Thymus (tissue), 11 donors: Measurements from ENCODE around the gene MAP3K14. TPM values are rescaled to one million over a fixed set of nuclear protein-coding genes. Genes with fewer than 3 reads are reported as not detected.

Experiments used
- DNase-seq, 9 donors: peaks; one replicate each; pipeline ENCODE4 v3.0.0-alpha.2; 2013; ENCODE audit warnings: low spot score in 9 of 9, low read depth in 6 of 9, missing footprints in 1 of 9
- H3K27ac ChIP-seq, 2 donors: one replicate each; pipeline ENCODE4 v1.5.1; 2013; ENCODE audit warnings: control low read depth in 1 of 2, low read depth in 1 of 2, low read length in 1 of 2, mild to moderate bottlenecking in 1 of 2, moderate library complexity in 1 of 2
- H3K27me3 ChIP-seq, 2 donors: one replicate each; pipeline ENCODE4 v1.5.1; 2013; ENCODE audit warnings: low read length in 1 of 2; ENCODE audit not compliant: control insufficient read depth in 2 of 2, insufficient read depth in 1 of 2
- H3K36me3 ChIP-seq, 2 donors: one replicate each; pipeline ENCODE4 v1.5.1; 2013; ENCODE audit warnings: low read length in 1 of 2, mild to moderate bottlenecking in 1 of 2, moderate library complexity in 1 of 2; ENCODE audit not compliant: control insufficient read depth in 2 of 2, insufficient read depth in 2 of 2
- H3K4me1 ChIP-seq, 2 donors: one replicate each; pipeline ENCODE4 v1.5.1; 2013; ENCODE audit warnings: low read length in 2 of 2; ENCODE audit not compliant: control insufficient read depth in 2 of 2, insufficient read depth in 2 of 2
- H3K4me3 ChIP-seq, 2 donors: one replicate each; pipeline ENCODE4 v1.5.1; 2013; ENCODE audit warnings: low read length in 2 of 2, control low read depth in 1 of 2, mild to moderate bottlenecking in 1 of 2
- H3K9me3 ChIP-seq, 2 donors: one replicate each; pipeline ENCODE4 v1.5.1; 2013; ENCODE audit warnings: low read length in 1 of 2, mild to moderate bottlenecking in 1 of 2; ENCODE audit not compliant: control insufficient read depth in 2 of 2, insufficient read depth in 1 of 2
- WGBS: extraction: QIAGEN DNeasy Blood & Tissue Kit; methylation state at CpG from one replicate; pipeline ENCODE4 v1.1.7; 2013; 5-methylcytosine and 5-hydroxymethylcytosine counted together
- polyA plus RNA-seq: library from polyadenylated mRNA; stranded (reverse); fragments of 200-250 nt; gene quantifications from one replicate; pipeline ENCODE4 v1.2.3, GENCODE V29; 2013
- total RNA-seq: library from RNA; stranded (reverse); fragments of 120-200 nt; gene quantifications from one replicate; pipeline ENCODE4 v1.2.4, GENCODE V29; 2013
- donor health status: healthy.

MAP3K14 gene
- total and polyA plus RNA-seq, 2 donors = 9.7 to 21.8 TPM

- WGBS = 95% methylated on average over 5 of the region's 5 CpGs
- no peak overlapping the region for H3K4me3 ChIP-seq
- no peaks in the 10 kb centered on the region for H3K27me3 ChIP-seq
- H3K4me1 ChIP-seq = peaks cover 30 to 51% of the 10 kb centered on the region in 2 donors
- H3K9me3 ChIP-seq = no peaks in the 10 kb centered on the region
- DNase-seq = no peak
- no peak overlapping the region for H3K27ac ChIP-seq
- no peaks in the 10 kb centered on the region for H3K36me3 ChIP-seq
Measured at GRCh38 chr17:45320349-45320930, 3.6 kb upstream of the MAP3K14 start.

GRCh38 chr17:45319239-45319703, 2.5 kb upstream of the MAP3K14 start:
- Histone ChIP-seq H3K27ac (no peak overlapping the region), H3K4me3 (no peak overlapping the region), H3K4me1 (peaks cover 38 to 63% of the 10 kb centered on the region in 2 donors), H3K27me3 (no peaks in the 10 kb centered on the region), H3K9me3 (no peaks in the 10 kb centered on the region), H3K36me3 (no peaks in the 10 kb centered on the region)
- DNase-seq = no peak
- 94% methylated on average over 5 of the region's 5 CpGs for WGBS

- no peaks in the 10 kb centered on the region for H3K9me3 ChIP-seq
- 96% methylated on average over 7 of the region's 7 CpGs for WGBS
- no peaks in the 10 kb centered on the region for H3K27me3 ChIP-seq
- DNase-seq = no peak
- no peaks in the 10 kb centered on the region for H3K36me3 ChIP-seq
- H3K27ac ChIP-seq = peak overlapping the region; percentile 83 to 94
- peaks cover 44 to 68% of the 10 kb centered on the region in 2 donors for H3K4me1 ChIP-seq
- no peak overlapping the region for H3K4me3 ChIP-seq
Measured at GRCh38 chr17:45318561-45319230, 1.9 kb upstream of the MAP3K14 start.

GRCh38 chr17:45317111-45317928, 500 bp upstream of the MAP3K14 start:
- DNase-seq = peak; percentile 99 to 100 (median 100)
- no peaks in the 10 kb centered on the region for H3K36me3 ChIP-seq
- under 1% methylated on average over 54 of the region's 54 CpGs for WGBS
- peaks cover 56 to 82% of the 10 kb centered on the region in 2 donors for H3K4me1 ChIP-seq
- peak overlapping the region; percentile 83 to 94 for H3K27ac ChIP-seq
- no peaks in the 10 kb centered on the region for H3K9me3 ChIP-seq
- no peaks in the 10 kb centered on the region for H3K27me3 ChIP-seq
- H3K4me3 ChIP-seq = peak overlapping the region; percentile 54 to 56

- H3K4me1 ChIP-seq = peaks cover 58 to 83% of the 10 kb centered on the region in 2 donors
- no peaks in the 10 kb centered on the region for H3K9me3 ChIP-seq
- 9% methylated on average over 13 of the region's 13 CpGs for WGBS
- DNase-seq = peak in 1 of 9 donors; percentile 37
- peaks cover 8 to 9% of the 10 kb centered on the region in 2 donors for H3K36me3 ChIP-seq
- peak overlapping the region; percentile 54 to 56 for H3K4me3 ChIP-seq
- no peaks in the 10 kb centered on the region for H3K27me3 ChIP-seq
- peak overlapping the region; percentile 62 to 72 for H3K27ac ChIP-seq
Measured at GRCh38 chr17:45315648-45316433, 979 bp downstream of the MAP3K14 start.

- Histone ChIP-seq H3K27ac (peak overlapping the region; percentile 6 to 62), H3K4me3 (peak overlapping the region; percentile 54 to 56), H3K9me3 (no peaks in the 10 kb centered on the region), H3K27me3 (no peaks in the 10 kb centered on the region), H3K4me1 (peaks cover 59 to 83% of the 10 kb centered on the region in 2 donors), H3K36me3 (peaks cover 8 to 13% of the 10 kb centered on the region in 2 donors)
- no peak for DNase-seq
- 38% methylated on average over 11 of the region's 11 CpGs for WGBS
Measured at GRCh38 chr17:45314741-45315647, 1.8 kb downstream of the MAP3K14 start.

GRCh38 chr17:45313996-45314740, 2.7 kb downstream of the MAP3K14 start:
- Histone ChIP-seq H3K27me3 (no peaks in the 10 kb centered on the region), H3K4me3 (peak overlapping the region; percentile 54 to 56), H3K27ac (peak overlapping the region; percentile 25 to 62), H3K4me1 (peaks cover 59 to 85% of the 10 kb centered on the region in 2 donors), H3K36me3 (peaks cover 9 to 19% of the 10 kb centered on the region in 2 donors), H3K9me3 (no peaks in the 10 kb centered on the region)
- WGBS = 56% methylated on average over 7 of the region's 7 CpGs
- no peak for DNase-seq
